ENCODE measurements around the gene KNDC1. TPM values are rescaled to one million over a fixed set of nuclear protein-coding genes. Genes with fewer than 3 reads are reported as not detected.
"Not testable (repeated sequence)": the region's sequence is repeated elsewhere in the genome, so short reads cannot be mapped to it uniquely, and the experiment has no call there.

The KNDC1 gene
- total and polyA plus RNA-seq, 8 donors: 2.5 to 10.4 (median 4.0) TPM

DNA sequence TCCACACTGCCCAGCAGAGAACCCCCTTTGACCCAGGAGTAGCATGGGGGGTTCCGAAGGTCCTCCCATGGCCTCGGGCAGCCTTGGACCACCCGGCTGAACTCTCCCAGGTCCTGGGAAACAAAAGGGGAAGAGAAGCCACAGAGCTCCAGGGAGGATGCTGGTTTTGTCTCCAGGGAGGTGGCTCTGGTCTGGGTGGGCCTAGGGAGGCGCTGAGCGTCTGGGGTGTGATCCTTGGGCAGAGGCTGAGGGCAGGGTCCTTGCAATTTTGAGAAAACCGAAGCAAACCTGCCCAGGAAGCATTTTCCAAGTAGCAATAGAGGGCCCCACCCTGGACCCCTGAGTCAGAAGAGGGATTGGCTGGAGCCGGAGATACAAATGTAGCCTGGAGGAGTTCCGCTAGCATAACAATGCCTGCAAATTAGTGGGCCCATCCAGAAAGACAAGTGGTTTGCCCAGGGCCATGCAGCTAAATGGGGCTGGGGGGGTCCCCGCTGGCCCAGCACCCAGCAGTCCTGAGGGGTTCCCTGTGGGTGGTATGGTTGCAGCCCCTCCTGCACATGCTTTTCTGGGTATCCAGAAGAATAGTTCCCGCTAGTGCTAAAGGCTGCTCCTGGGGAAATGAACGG, 72.0 kb downstream of the KNDC1 start:
- no peak overlapping the region for H3K4me3 ChIP-seq
- H3K9me3 ChIP-seq: no peaks in the 10 kb centered on the region
- no peak overlapping the region for H3K27ac ChIP-seq
- H3K4me1 ChIP-seq: peaks cover 9 to 37% of the 10 kb centered on the region in 2 donors
- H3K36me3 ChIP-seq: no peaks in the 10 kb centered on the region
- TF ChIP-seq, protein P1, sequence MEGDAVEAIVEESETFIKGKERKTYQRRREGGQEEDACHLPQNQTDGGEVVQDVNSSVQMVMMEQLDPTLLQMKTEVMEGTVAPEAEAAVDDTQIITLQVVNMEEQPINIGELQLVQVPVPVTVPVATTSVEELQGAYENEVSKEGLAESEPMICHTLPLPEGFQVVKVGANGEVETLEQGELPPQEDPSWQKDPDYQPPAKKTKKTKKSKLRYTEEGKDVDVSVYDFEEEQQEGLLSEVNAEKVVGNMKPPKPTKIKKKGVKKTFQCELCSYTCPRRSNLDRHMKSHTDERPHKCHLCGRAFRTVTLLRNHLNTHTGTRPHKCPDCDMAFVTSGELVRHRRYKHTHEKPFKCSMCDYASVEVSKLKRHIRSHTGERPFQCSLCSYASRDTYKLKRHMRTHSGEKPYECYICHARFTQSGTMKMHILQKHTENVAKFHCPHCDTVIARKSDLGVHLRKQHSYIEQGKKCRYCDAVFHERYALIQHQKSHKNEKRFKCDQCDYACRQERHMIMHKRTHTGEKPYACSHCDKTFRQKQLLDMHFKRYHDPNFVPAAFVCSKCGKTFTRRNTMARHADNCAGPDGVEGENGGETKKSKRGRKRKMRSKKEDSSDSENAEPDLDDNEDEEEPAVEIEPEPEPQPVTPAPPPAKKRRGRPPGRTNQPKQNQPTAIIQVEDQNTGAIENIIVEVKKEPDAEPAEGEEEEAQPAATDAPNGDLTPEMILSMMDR (IDR thresholded peaks at IDR 0.05): no peak
- no peak for ATAC-seq
- intact Hi-C loops (cut with DNase I): no loop called here
- DNase-seq: no peak
- peaks cover 71 to 100% of the 10 kb centered on the region in 2 donors for H3K27me3 ChIP-seq

DNA sequence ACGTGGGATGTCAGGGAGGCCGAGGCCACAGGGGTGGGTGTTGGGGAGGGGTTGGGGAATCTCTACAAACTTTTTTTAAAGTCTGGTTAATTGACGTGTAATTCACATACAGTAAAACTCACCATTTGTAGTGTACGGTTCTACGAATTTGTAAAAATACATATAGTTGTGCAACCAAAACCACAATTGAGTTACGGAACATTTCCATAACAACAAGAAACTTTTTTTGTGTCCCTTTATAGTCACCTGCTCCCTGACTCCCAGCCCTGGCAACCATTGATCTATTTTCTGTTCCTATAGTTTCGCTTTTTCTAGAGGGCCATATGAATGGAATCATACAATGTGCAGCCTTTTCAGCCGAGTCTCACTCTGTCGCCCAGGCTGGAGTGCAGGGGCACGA, 74.8 kb downstream of the KNDC1 start:
- H3K27ac ChIP-seq; intact Hi-C loops (cut with DNase I); H3K9me3 ChIP-seq; DNase-seq; H3K36me3 ChIP-seq; ATAC-seq: not testable (repeated sequence)
- Histone ChIP-seq H3K4me1 (peaks cover 10 to 48% of the 10 kb centered on the region in 2 donors), H3K4me3 (peak overlapping the region in 1 of 2 donors; percentile 46), H3K27me3 (peaks cover 78 to 100% of the 10 kb centered on the region in 2 donors)

DNA sequence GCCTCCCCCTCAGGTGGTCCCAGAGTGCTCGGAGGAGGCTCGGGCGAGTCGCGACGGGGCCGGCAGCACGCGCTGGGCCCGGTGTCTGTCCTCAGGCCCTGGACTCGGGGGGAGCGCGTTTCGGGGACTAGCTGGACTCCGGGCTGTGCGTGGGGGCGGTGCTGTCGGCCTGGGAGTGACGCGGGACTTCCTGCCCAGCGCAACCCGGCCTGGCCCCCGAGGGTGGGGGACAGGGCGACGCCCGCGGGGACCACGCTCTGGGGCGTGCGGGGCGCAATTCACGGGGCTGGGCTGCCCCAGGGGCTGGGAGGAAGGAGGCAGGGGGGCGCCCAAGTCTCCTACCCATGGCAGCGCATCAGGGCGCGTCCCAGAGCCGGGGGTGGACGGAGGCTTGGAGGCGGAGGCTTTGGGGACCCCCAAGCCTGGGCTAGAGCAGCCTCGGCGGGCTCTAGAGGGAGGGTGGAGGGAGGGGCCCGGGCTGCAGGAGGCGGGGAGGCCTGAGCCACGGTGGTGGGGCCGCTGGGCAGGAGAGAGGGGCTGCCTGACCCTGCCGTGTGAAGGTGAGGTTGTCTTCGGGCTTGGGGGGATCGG, 75.3 kb downstream of the KNDC1 start:
- peak overlapping the region in 1 of 2 donors; percentile 73 for H3K27ac ChIP-seq
- TF ChIP-seq, protein P1 (IDR thresholded peaks at IDR 0.05): no peak

DNA sequence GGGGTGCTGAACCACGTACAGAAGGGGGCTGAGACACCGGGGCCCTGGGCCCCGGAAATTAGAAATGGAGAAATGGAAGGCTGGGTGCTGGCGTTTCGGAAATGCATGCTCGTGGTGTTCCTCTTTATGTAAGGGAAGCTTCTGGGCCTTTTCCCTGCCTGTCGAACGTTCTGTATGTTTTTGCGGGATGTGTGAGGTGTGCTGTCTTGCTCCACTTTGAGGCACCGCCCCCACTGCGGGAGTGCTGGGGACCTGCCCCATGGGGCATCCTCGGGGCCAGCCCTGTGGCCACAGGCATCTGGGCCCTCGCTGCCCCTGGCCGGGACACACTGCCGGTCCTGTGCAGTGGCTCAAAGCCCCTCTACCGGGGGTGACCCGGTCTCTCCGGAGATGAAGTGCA, 75.9 kb downstream of the KNDC1 start:
- TF ChIP-seq, protein P1 (IDR thresholded peaks at IDR 0.05): no peak
- DNase-seq (no peak), ATAC-seq (peak; percentile 37)
- peak overlapping the region in 1 of 2 donors; percentile 46 for H3K4me3 ChIP-seq
- intact Hi-C loops (cut with DNase I): no loop called here
- peak overlapping the region in 1 of 2 donors; percentile 73 for H3K27ac ChIP-seq
- H3K9me3 ChIP-seq: no peaks in the 10 kb centered on the region
- H3K36me3 ChIP-seq: no peaks in the 10 kb centered on the region
- peaks cover 67 to 100% of the 10 kb centered on the region in 2 donors for H3K27me3 ChIP-seq
- H3K4me1 ChIP-seq: peaks cover 10 to 41% of the 10 kb centered on the region in 2 donors

More for the DNA sequence above, 75.3 kb downstream of the KNDC1 start:
- Histone ChIP-seq H3K27me3 (peaks cover 73 to 100% of the 10 kb centered on the region in 2 donors), H3K36me3 (no peaks in the 10 kb centered on the region), H3K4me3 (peak overlapping the region in 1 of 2 donors; percentile 46), H3K9me3 (no peaks in the 10 kb centered on the region), H3K4me1 (peaks cover 10 to 42% of the 10 kb centered on the region in 2 donors)
- no peak for DNase-seq
- peak; percentile 33 for ATAC-seq
- intact Hi-C loops (cut with DNase I): no loop called here

DNA sequence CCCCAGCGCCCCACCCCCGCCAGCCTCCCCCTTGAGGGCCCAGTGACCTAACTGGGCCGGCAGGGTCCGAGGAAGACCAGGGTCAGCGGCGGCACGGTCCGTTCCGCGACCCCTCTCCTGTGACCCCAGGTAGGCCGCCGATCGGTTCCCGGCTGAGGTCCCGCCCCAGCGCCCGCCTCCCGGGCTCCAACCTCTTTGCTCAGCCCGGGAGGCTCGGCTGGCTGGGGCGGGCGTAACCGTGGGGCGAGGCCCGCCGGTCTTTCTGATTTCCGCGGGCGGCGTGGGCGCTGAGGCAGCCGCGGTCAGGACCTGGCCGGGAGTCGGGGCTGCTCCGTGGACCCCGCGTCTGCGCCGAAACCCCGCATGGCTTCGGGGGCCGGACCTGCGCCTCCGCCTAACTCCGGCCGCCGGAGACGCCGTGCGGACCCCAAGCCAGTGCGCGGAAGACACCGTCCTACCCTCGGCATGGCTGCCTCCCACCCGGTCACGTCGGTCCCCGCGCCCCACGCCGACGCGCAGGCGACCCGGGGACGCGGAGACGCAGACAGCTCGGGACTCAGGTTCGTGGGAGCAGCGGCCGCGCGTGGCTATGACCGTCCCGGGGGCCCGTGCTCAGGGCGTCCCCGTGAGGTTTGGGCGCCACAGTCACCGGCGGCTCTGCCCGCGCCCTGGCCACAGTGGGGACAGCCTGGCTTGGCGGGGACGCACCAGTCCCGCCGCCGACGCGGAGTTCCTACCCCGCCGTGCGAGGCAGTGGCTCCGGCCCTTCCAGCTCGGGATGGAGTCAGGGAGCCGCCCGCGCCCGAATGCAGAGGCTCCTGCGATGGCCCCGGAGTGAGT, 76.6 kb downstream of the KNDC1 start:
- DNase-seq: no peak
- peak overlapping the region in 1 of 2 donors; percentile 46 for H3K4me3 ChIP-seq
- H3K36me3 ChIP-seq: no peaks in the 10 kb centered on the region
- intact Hi-C loops (cut with DNase I): no loop called here
- H3K27me3 ChIP-seq: peaks cover 60 to 100% of the 10 kb centered on the region in 2 donors
- peak overlapping the region in 1 of 2 donors; percentile 73 for H3K27ac ChIP-seq
- peaks cover 10 to 45% of the 10 kb centered on the region in 2 donors for H3K4me1 ChIP-seq
- TF ChIP-seq, protein P1 (IDR thresholded peaks at IDR 0.05): no peak
- no peaks in the 10 kb centered on the region for H3K9me3 ChIP-seq
- ATAC-seq: peak; percentile 45

Measured in left lung (tissue), 10 donors.